KMS-11 (cell line): Measurements from ENCODE around the gene EDARADD.

Source experiments
- H2AFZ ChIP-seq: fragments of 200-600 bp; sonication (generic); 2 replicates; pipeline ENCODE4 v1.6.1; 2016; ENCODE audit warnings: antibody characterized with exemption, mixed run types, low read depth
- H3K27ac ChIP-seq: fragments of 200-600 bp; sonication (generic); 2 replicates; pipeline ENCODE4 v1.6.1; 2016; ENCODE audit warnings: mild to moderate bottlenecking, mixed run types
- H3K27me3 ChIP-seq: fragments of 200-600 bp; sonication (generic); 2 replicates; pipeline ENCODE4 v1.6.1; 2017; ENCODE audit warnings: mild to moderate bottlenecking, low read depth, mixed run types, moderate library complexity; ENCODE audit not compliant: insufficient read depth
- H3K36me3 ChIP-seq: fragments of 200-600 bp; sonication (generic); 2 replicates; pipeline ENCODE4 v1.6.1; 2017; ENCODE audit warnings: mild to moderate bottlenecking, mixed run types; ENCODE audit not compliant: insufficient read depth
- H3K4me1 ChIP-seq: fragments of 200-600 bp; sonication (generic); 2 replicates; pipeline ENCODE4 v1.6.1; 2016; ENCODE audit warnings: mild to moderate bottlenecking, low read depth, mixed run types; ENCODE audit not compliant: poor library complexity, severe bottlenecking
- H3K4me2 ChIP-seq: fragments of 200-600 bp; sonication (generic); 2 replicates; pipeline ENCODE4 v1.7.0; 2016; ENCODE audit warnings: mild to moderate bottlenecking, mixed run types
- H3K4me3 ChIP-seq: fragments of 200-600 bp; sonication (generic); IDR thresholded peaks from 2 replicates; pipeline ENCODE4 v1.6.1; 2017; ENCODE audit warnings: low read depth, low read length, mixed read lengths; ENCODE audit not compliant: insufficient read depth
- H3K79me2 ChIP-seq: fragments of 200-600 bp; sonication (generic); 2 replicates; pipeline ENCODE4 v1.6.1; 2016; ENCODE audit warnings: low read depth, mixed run types; ENCODE audit not compliant: insufficient read depth
- H3K9ac ChIP-seq: fragments of 200-600 bp; sonication (generic); 2 replicates; pipeline ENCODE4 v1.6.1; 2016; ENCODE audit warnings: mild to moderate bottlenecking, mixed run types
- H4K20me1 ChIP-seq: fragments of 200-600 bp; sonication (generic); 2 replicates; pipeline ENCODE4 v1.6.1; 2016; ENCODE audit warnings: mild to moderate bottlenecking, mixed run types; ENCODE audit not compliant: insufficient read depth
- TF ChIP-seq, protein P1 (sequence below): fragments of 200-600 bp; sonication (generic); conservative IDR thresholded peaks from 2 replicates; pipeline ENCODE4 v1.6.1; 2017; ENCODE audit warnings: low read depth, mild to moderate bottlenecking, antibody characterized with exemption, low read length, moderate library complexity, mixed read lengths

Gene EDARADD

GRCh38 chr1:236514703-236515442 is 120.8 kb downstream of the EDARADD start:
- H2AFZ ChIP-seq = no peak overlapping the region
- H3K4me2 ChIP-seq = no peak overlapping the region
- H4K20me1 ChIP-seq = no peaks in the 10 kb centered on the region
- peaks cover 4% of the 10 kb centered on the region; the same call in 1 of the 2 replicates for H3K27me3 ChIP-seq
- TF ChIP-seq, protein P1, sequence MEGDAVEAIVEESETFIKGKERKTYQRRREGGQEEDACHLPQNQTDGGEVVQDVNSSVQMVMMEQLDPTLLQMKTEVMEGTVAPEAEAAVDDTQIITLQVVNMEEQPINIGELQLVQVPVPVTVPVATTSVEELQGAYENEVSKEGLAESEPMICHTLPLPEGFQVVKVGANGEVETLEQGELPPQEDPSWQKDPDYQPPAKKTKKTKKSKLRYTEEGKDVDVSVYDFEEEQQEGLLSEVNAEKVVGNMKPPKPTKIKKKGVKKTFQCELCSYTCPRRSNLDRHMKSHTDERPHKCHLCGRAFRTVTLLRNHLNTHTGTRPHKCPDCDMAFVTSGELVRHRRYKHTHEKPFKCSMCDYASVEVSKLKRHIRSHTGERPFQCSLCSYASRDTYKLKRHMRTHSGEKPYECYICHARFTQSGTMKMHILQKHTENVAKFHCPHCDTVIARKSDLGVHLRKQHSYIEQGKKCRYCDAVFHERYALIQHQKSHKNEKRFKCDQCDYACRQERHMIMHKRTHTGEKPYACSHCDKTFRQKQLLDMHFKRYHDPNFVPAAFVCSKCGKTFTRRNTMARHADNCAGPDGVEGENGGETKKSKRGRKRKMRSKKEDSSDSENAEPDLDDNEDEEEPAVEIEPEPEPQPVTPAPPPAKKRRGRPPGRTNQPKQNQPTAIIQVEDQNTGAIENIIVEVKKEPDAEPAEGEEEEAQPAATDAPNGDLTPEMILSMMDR = no peak
- no peak overlapping the region for H3K27ac ChIP-seq
- H3K36me3 ChIP-seq = no peaks in the 10 kb centered on the region
- H3K79me2 ChIP-seq = no peaks in the 10 kb centered on the region
- no peak overlapping the region for H3K9ac ChIP-seq
- no peaks in the 10 kb centered on the region for H3K4me1 ChIP-seq
- no peak overlapping the region for H3K4me3 ChIP-seq

GRCh38 chr1:236515443-236515958 is 121.4 kb downstream of the EDARADD start:
- H3K4me2 ChIP-seq = no peak overlapping the region
- no peak overlapping the region for H3K27ac ChIP-seq
- no peaks in the 10 kb centered on the region for H3K4me1 ChIP-seq
- H3K4me3 ChIP-seq = no peak overlapping the region
- no peaks in the 10 kb centered on the region for H3K79me2 ChIP-seq
- TF ChIP-seq, protein P1 = no peak
- no peaks in the 10 kb centered on the region for H3K36me3 ChIP-seq
- H3K9ac ChIP-seq = no peak overlapping the region
- H2AFZ ChIP-seq = no peak overlapping the region
- H4K20me1 ChIP-seq = no peaks in the 10 kb centered on the region
- no peaks in the 10 kb centered on the region; the same call in 1 of the 2 replicates for H3K27me3 ChIP-seq

GRCh38 chr1:236516929-236517704 is 123.0 kb downstream of the EDARADD start:
- no peak overlapping the region for H3K4me2 ChIP-seq
- no peak overlapping the region for H2AFZ ChIP-seq
- TF ChIP-seq, protein P1 = no peak
- H3K36me3 ChIP-seq = no peaks in the 10 kb centered on the region
- H3K27ac ChIP-seq = no peak overlapping the region
- H3K9ac ChIP-seq = no peak overlapping the region
- H4K20me1 ChIP-seq = no peaks in the 10 kb centered on the region
- H3K79me2 ChIP-seq = no peaks in the 10 kb centered on the region
- no peaks in the 10 kb centered on the region for H3K27me3 ChIP-seq
- H3K4me1 ChIP-seq = no peaks in the 10 kb centered on the region
- no peak overlapping the region for H3K4me3 ChIP-seq

- Histone ChIP-seq H2AFZ (no peak overlapping the region), H3K79me2 (no peaks in the 10 kb centered on the region), H4K20me1 (no peaks in the 10 kb centered on the region), H3K36me3 (no peaks in the 10 kb centered on the region), H3K27me3 (no peaks in the 10 kb centered on the region), H3K9ac (no peak overlapping the region), H3K27ac (no peak overlapping the region), H3K4me2 (no peak overlapping the region), H3K4me3 (no peak overlapping the region), H3K4me1 (no peaks in the 10 kb centered on the region)
- TF ChIP-seq, protein P1 = no peak
Measured at GRCh38 chr1:236518322-236518721, 124.2 kb downstream of the EDARADD start.
